ENCODE results near the gene ZNF284.

The ZNF284 gene

DNA sequence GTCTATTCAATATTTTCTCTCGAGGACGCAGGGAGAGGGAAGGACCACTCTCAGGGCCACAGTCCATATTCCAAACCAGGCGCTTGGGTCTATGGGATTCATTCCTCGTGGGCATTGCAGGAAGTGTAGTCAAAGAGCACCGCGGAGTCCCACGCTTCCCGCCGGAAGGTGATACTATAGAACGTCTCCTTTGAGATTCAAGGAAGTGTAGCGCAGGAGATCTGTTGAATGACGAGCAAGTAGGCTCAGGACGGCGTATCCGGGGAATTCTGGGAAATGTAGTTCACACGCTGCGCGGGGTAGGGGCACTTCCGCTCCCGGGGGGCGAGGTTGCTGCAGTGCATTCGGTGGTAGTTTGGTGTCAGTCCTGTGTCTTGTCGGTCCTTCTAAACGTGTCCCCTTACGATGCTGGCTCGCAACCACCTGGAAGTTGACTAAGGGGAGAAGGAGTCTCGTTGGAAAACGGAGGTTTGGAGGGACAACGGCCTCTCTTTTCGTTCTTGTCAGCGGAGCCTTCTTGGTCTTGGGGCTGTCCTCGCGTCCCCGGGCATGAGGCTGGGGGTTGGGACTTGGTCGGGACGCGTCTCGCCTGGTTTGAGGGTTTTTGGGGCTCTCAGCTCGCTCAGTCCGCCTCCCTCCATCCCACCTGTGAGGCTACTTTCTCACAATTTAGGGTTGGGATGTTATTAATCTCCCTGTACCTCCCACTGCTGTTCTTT is at the start of gene ZNF284:
ZNF284 (plus strand) TSS at position 336 of the 719 bp plus-strand sequence. CDS start 4,231 bp downstream, outside the sequence.
- DNase-seq (ENCODE audit: low read depth) = peak; percentile 69

- no peak for DNase-seq (ENCODE audit: low read depth)
These were observed 47.1 kb upstream of the ZNF284 start for GRCh38 chr19:44024900-44025216.

GRCh38 chr19:44025217-44025936 is 46.6 kb upstream of the ZNF284 start, which contains the start of gene ZNF222:
ZNF222 (plus strand) TSS chr19:44025379; CDS start chr19:44025437, 58 bp downstream.
- peak; percentile 51 for DNase-seq (ENCODE audit: low read depth)

GRCh38 chr19:44026622-44027021 is 45.3 kb upstream of the ZNF284 start:
- no peak for DNase-seq (ENCODE audit: low read depth)

DNA sequence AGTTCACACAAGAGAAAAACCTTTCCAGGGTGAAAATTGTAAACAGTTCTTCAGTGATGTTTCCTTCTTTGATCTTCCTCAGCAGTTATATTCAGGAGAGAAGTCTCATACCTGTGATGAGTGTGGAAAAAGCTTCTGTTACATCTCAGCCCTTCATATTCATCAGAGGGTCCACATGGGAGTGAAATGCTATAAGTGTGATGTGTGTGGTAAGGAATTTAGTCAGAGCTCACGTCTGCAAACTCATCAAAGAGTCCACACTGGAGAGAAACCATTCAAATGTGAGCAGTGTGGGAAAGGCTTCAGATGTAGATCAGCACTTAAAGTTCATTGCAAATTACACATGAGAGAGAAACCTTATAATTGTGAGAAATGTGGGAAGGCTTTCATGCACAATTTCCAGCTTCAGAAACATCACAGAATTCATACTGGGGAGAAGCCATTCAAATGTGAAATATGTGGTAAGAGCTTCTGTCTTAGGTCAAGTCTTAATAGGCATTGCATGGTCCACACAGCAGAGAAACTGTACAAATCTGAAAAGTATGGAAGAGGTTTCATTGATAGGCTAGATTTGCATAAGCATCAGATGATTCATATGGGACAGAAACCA is 39.9 kb upstream of the ZNF284 start:
- no peak for DNase-seq (ENCODE audit: low read depth)

- no peak for DNase-seq (ENCODE audit: low read depth)
These were observed 29.8 kb upstream of the ZNF284 start for GRCh38 chr19:44042147-44042546.

GRCh38 chr19:44050740-44051649 is 21.0 kb upstream of the ZNF284 start:
- no peak for DNase-seq (ENCODE audit: low read depth)

GRCh38 chr19:44051650-44052402 is 20.1 kb upstream of the ZNF284 start, which contains the start of gene ZNF223:
ZNF223 (plus strand) TSS chr19:44052036; CDS start chr19:44055177, 3,141 bp downstream.
- peak; percentile 32 for DNase-seq (ENCODE audit: low read depth)

GRCh38 chr19:44055870-44056269 is 16.1 kb upstream of the ZNF284 start:
- no peak for DNase-seq (ENCODE audit: low read depth)

DNA sequence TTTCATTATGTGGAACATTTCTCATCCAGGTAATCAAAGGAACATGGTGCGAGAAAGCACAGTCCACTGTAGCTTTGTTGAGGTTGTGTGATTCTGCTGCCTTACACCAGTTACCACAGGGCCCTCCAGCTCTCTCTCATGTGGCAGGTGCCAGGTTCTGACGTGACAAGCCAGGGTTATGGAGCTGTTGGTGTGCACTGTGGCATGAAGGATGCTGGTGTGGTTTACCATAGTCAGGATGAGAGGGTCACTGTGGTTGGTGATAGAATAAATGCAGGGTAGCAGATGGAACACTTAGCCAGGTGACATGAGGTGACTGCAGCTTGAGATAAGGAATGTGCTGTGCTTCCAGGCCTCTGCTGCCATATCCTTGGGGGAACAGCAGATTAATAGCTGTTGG is 12.7 kb upstream of the ZNF284 start:
- no peak for DNase-seq (ENCODE audit: low read depth)

DNA sequence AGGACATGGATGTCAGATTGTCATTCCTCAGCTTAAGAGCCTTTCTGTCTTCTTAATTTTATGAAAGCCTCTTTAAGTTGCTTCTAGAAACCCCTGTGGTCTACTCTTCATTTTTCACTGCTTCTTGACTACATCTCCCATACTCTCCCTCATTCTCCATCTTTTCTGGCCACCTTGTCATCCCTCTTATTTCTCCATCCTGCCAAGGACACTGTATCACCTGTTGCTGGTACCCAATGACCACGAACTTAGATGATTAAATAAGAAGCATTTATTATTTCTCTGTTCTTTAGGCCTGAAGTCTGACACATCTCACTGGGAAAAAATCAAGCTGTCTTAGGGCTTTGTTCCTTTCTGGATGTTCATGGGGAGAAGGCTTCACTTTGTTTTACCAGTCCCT is 10.9 kb upstream of the ZNF284 start:
- no peak for DNase-seq (ENCODE audit: low read depth)

DNA sequence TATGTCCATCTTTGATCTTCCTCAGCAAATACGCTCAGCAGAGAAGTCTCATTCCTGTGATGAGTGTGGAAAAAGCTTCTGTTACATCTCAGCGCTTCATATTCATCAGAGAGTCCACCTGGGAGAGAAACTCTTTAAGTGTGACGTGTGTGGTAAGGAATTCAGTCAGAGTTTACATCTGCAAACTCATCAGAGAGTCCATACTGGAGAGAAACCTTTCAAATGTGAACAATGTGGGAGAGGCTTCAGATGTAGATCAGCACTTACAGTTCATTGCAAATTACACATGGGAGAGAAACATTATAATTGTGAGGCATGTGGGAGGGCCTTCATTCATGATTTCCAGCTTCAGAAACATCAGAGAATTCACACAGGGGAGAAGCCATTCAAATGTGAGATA is 5.7 kb upstream of the ZNF284 start:
- DNase-seq (ENCODE audit: low read depth) = no peak

DNA sequence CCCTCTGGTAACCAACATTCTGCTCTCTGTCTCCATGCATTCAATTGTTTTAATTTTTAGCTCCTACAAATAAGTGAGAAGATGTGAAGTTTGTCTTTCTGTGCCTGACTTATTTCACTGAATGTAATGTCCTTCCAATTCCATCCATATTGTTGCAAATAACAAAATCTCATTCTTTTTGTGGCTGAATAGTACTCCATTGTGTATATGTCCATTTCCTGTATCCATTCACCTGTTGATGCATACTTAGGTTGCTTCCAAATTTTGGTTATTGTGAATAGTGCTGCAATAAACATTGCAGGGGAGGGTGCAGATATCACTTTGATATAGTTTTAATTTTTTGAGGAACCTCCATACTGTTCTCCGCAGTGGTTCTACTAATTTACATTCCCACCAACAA is 2.5 kb upstream of the ZNF284 start:
- DNase-seq (ENCODE audit: low read depth) = no peak

DNA sequence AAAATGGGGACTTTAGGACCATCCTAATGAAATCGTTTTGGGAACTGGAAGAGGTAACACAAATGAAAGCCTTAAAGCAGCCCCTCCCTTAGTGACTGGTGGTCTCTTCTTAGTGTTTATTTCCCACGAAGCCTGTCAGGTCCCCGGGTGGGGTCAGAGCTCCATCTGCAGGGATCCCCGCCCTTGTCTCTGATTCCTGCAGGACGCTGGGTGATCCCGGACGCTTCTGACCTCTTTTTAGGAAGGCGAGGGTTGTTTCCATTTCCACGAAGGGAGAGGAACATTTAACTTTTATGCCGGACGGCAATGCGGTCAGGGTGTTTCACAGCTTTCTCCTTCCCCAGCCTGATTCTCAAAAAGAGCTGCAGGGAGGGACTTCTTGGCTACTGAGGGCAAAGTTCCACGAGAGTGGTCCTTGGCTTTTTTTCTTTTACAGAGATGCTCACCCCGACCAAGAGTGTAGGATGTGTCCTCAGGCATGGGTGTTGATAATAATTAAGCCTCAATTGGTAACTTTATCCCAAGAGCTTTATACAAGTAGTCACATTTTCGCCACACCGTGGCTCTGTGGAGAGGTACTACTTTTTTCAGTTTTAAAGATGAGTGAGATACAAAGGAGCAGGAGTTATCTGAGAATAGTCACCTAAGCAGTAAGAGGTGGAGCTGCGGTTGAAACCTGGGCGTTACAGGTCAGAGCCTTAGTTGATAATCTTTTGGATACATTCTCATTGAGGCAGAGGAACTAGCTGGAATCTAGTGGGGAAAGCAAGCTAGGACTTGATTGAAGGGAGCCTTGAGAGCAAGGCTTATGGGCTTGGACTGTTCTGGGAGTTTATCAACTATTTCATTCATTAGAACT is 813 bp downstream of the ZNF284 start:
- no peak for DNase-seq (ENCODE audit: low read depth)

GRCh38 chr19:44076325-44076724 is 4.4 kb downstream of the ZNF284 start:
- DNase-seq (ENCODE audit: low read depth) = no peak

DNA sequence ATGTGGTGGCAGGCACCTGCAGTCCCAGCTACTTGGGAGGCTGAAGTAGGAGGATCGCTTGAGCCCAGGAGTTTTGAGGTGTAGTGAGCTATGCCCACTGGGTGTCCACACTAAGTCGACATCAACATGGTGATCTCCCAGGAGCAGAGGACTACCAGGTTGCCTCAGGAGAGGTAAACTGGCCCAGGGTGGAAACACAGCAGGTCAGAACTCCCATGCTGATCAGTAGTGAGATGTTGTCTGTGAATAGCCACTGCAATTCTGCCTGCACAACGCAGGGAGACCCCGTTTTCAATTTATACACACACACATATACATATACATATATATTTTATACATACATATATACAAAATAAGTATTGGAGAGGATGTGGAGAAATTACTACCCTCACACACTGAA is 20.1 kb downstream of the ZNF284 start:
- DNase-seq (ENCODE audit: low read depth) = no peak

GRCh38 chr19:44093931-44094765 is 22.2 kb downstream of the ZNF284 start, which contains the start of gene ZNF224:
ZNF224 (plus strand) TSS chr19:44094361; CDS start chr19:44097874, 3,513 bp downstream.
- DNase-seq (ENCODE audit: low read depth) = peak; percentile 65

DNA sequence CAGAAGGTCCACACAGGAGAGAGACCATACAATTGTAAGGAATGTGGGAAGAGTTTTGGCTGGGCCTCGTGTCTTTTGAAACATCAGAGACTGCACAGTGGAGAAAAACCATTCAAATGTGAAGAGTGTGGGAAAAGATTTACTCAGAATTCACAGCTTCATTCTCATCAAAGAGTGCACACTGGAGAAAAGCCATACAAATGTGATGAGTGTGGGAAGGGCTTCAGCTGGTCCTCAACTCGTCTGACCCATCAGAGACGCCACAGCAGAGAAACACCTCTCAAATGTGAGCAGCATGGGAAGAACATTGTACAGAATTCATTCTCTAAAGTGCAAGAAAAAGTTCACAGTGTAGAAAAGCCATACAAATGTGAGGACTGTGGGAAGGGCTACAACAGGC is 35.8 kb downstream of the ZNF284 start:
- DNase-seq (ENCODE audit: low read depth) = no peak

- DNase-seq (ENCODE audit: low read depth) = no peak
These were observed 37.5 kb downstream of the ZNF284 start for GRCh38 chr19:44109458-44109857.

Measured in T-helper 22 cell (primary cell).